ENCODE results near the gene GGA2. TPM values are rescaled to one million over a fixed set of nuclear protein-coding genes. Genes with fewer than 3 reads are reported as not detected.
"Not testable (repeated sequence)": the region's sequence is repeated elsewhere in the genome, so short reads cannot be mapped to it uniquely, and the experiment has no call there.

Gene GGA2
- total RNA-seq, 1 donor from 2014 or later = 161 TPM

GRCh38 chr16:23552161-23552560 lies 41.9 kb upstream of the GGA2 start:
- peaks cover 59% of the 10 kb centered on the region for H3K36me3 ChIP-seq
- intact Hi-C loops (cut with DNase I) = no loop called here

GRCh38 chr16:23549938-23550337 lies 39.6 kb upstream of the GGA2 start:
- H3K4me1 ChIP-seq = no peaks in the 10 kb centered on the region
- H3K4me3 ChIP-seq = no peak overlapping the region
- intact Hi-C loops (cut with DNase I) = no loop called here
- ATAC-seq = no peak
- H3K27ac ChIP-seq = no peak overlapping the region
- no peaks in the 10 kb centered on the region for H3K9me3 ChIP-seq
- no peak for DNase-seq
- TF ChIP-seq CTCF (IDR thresholded peaks at IDR 0.05) = no peak
- H3K27me3 ChIP-seq = no peaks in the 10 kb centered on the region
- H3K36me3 ChIP-seq = peaks cover 79% of the 10 kb centered on the region

More at GRCh38 chr16:23552161-23552560, 41.9 kb upstream of the GGA2 start:
- H3K27me3 ChIP-seq = no peaks in the 10 kb centered on the region
- ATAC-seq (no peak), DNase-seq (no peak)
- no peak overlapping the region for H3K27ac ChIP-seq
- peaks cover 7% of the 10 kb centered on the region for H3K4me1 ChIP-seq
- no peak overlapping the region for H3K4me3 ChIP-seq
- no peak for TF ChIP-seq CTCF (IDR thresholded peaks at IDR 0.05)
- H3K9me3 ChIP-seq = no peaks in the 10 kb centered on the region

DNA sequence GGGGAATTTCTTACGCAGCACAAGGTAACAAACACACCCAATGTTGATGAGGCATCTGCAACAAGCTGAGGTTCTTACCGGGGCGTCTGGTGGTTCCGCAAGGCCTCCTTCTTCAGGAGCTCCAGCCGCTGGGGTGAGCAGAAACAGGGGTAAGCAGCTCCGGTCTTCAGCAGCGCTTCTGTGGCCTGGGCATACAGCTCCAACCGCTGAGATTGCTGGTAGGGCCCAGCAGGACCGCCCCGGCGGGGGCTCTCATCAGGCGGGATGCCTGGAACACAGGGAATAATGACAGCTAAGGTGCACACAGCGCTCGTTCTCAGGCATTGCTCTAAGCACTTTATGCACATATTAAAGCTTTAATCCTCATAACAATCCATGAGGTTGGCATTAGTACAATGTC lies 34.1 kb upstream of the GGA2 start:
- no peak for DNase-seq
- Histone ChIP-seq H3K36me3 (peaks cover 86% of the 10 kb centered on the region), H3K9me3 (no peaks in the 10 kb centered on the region), H3K4me1 (no peaks in the 10 kb centered on the region), H3K27ac (no peak overlapping the region), H3K27me3 (no peaks in the 10 kb centered on the region), H3K4me3 (no peak overlapping the region)
- no peak for ATAC-seq
- TF ChIP-seq CTCF (IDR thresholded peaks at IDR 0.05) = no peak
- intact Hi-C loops (cut with DNase I) = no loop called here

- Histone ChIP-seq H3K27ac (peak overlapping the region; percentile 36), H3K36me3 (peaks cover 68% of the 10 kb centered on the region)
- intact Hi-C loops (cut with DNase I); DNase-seq; H3K4me1 ChIP-seq; H3K27me3 ChIP-seq; H3K4me3 ChIP-seq; H3K9me3 ChIP-seq; ATAC-seq: not testable (repeated sequence)
Observed at GRCh38 chr16:23540817-23541178, 30.5 kb upstream of the GGA2 start.

DNA sequence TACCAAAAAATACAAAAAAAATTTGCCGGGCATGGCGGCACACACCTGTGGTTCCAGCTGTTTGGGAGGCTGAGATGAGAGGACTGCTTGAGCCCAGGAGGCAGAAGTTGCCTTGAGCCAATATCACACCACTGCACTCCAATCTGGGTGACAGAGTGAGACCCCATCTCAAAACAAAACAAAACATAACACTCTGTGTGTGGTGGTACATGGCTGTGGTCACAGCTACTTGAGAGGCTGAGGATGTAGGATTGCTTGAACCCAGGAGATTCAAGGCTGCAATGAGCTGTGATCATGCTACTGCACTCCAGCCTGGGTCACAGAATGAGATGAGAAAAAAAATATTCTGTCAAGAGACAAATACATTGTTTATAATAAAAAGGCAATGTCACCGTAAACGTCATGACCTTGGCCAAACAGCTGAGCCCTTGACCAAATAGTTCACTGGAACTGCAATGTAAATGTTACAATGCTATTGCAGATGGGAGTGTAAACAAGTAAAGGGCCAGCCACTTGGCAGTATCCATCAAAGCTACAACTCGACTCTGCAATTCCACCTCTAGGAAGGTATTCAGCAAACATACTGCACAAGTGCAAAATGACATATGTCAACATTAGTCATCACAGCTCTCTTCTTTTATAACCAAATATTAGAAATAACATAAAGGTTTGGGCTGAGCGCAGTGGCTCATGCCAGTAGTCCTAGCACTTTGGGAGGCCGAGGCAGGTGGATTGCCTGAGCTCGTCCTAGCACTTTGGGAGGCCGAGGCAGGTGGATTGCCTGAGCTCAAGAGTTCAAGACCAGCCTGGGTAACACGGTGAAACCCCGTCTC lies 29.9 kb upstream of the GGA2 start:
- Histone ChIP-seq H3K4me3 (no peak overlapping the region), H3K36me3 (peaks cover 70% of the 10 kb centered on the region), H3K4me1 (no peaks in the 10 kb centered on the region), H3K27me3 (no peaks in the 10 kb centered on the region), H3K9me3 (no peaks in the 10 kb centered on the region), H3K27ac (peak overlapping the region; percentile 36)
- DNase-seq = no peak
- peak; percentile 87 for ATAC-seq
- TF ChIP-seq CTCF (IDR thresholded peaks at IDR 0.05) = no peak
- intact Hi-C loops (cut with DNase I) = no loop called here

- intact Hi-C loops (cut with DNase I) = no loop called here
- peaks cover 71% of the 10 kb centered on the region for H3K36me3 ChIP-seq
- H3K27ac ChIP-seq = no peak overlapping the region
Observed at GRCh38 chr16:23538919-23539278, 28.6 kb upstream of the GGA2 start.

More at GRCh38 chr16:23538919-23539278, 28.6 kb upstream of the GGA2 start:
- H3K4me1 ChIP-seq = no peaks in the 10 kb centered on the region
- DNase-seq (no peak), ATAC-seq (no peak)
- H3K4me3 ChIP-seq = no peak overlapping the region
- no peaks in the 10 kb centered on the region for H3K27me3 ChIP-seq
- no peaks in the 10 kb centered on the region for H3K9me3 ChIP-seq
- no peak for TF ChIP-seq CTCF (IDR thresholded peaks at IDR 0.05)
